Dendritic cell treated with granulocyte-macrophage colony-stimulating factor and Interleukin-4, amounts not matched to agents 40 ng/mL and 50 ng/mL, for 4 days (primary cell): ENCODE measurements around the gene DCBLD1.

Experiments
- H3K27ac Mint-ChIP-seq: one replicate; pipeline ENCODE4 v1.8.0; 2022; ENCODE audit warnings: mild to moderate bottlenecking, mixed read lengths
- H3K27me3 Mint-ChIP-seq: one replicate; pipeline ENCODE4 v1.8.0; 2022; ENCODE audit warnings: mild to moderate bottlenecking, mixed read lengths
- H3K36me3 Mint-ChIP-seq: one replicate; pipeline ENCODE4 v1.8.0; 2022; ENCODE audit warnings: low read depth, mixed read lengths
- H3K4me1 Mint-ChIP-seq: one replicate; pipeline ENCODE4 v1.8.0; 2022; ENCODE audit warnings: low read depth, mixed read lengths
- H3K4me3 Mint-ChIP-seq: one replicate; pipeline ENCODE4 v1.8.0; 2022; ENCODE audit warnings: mild to moderate bottlenecking, moderate library complexity, mixed read lengths
- H3K9me3 Mint-ChIP-seq: one replicate; pipeline ENCODE4 v1.8.0; 2022; ENCODE audit warnings: mixed read lengths
- intact Hi-C: fragments of 100-400 bp; cut with micrococcal nuclease; formaldehyde crosslinking; loops from one replicate; pipeline ENCODE4 v1.15.0; 2022

The DCBLD1 gene

DNA sequence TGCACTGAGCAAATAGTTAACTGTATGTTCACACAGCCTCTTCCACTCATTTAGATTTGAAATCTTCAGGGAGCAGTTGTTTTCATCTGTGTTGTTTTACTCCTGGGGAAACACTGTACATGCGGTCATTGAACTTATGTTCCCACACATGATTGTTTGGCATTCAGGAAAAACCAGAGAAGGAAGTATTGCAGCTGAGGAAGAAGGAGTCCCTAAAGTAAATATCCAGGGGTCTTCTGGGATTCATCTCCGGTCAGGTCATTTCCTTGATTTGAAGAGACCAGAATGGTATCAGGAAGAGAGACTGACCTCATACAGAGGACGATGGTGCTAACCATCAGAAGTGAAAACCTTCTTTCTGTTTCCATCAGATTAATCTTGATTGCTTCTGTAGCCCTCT, 52.5 kb downstream of the DCBLD1 start:
- Mint-ChIP-seq H3K36me3 (peaks cover 20% of the 10 kb centered on the region), H3K9me3 (no peaks in the 10 kb centered on the region), H3K4me1 (no peaks in the 10 kb centered on the region), H3K4me3 (no peak overlapping the region), H3K27me3 (no peaks in the 10 kb centered on the region), H3K27ac (no peak overlapping the region)
- intact Hi-C loops: no loop called here

DNA sequence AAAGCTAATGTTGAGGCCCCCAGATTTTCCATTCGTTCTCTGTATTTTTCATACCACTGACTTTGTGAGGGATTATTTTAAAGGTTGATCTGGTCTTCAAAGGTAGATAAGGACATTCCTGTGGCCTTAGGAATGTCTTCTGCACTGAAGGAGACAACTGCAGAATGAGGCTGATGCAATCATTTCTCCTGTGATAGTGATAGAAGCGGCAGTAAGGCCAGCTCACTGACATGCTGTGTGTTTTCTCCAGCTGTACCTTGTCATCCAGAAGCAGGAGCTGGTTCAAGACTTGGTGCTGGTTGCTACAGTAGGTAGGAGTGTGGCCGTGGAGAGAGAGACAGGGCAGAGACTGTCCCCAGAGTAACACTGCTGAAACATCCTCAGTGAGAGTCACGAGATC, 53.8 kb downstream of the DCBLD1 start:
- Mint-ChIP-seq H3K9me3 (no peaks in the 10 kb centered on the region), H3K4me3 (no peak overlapping the region), H3K27me3 (no peaks in the 10 kb centered on the region), H3K27ac (no peak overlapping the region), H3K36me3 (peaks cover 20% of the 10 kb centered on the region), H3K4me1 (no peaks in the 10 kb centered on the region)
- intact Hi-C loops: no loop called here

DNA sequence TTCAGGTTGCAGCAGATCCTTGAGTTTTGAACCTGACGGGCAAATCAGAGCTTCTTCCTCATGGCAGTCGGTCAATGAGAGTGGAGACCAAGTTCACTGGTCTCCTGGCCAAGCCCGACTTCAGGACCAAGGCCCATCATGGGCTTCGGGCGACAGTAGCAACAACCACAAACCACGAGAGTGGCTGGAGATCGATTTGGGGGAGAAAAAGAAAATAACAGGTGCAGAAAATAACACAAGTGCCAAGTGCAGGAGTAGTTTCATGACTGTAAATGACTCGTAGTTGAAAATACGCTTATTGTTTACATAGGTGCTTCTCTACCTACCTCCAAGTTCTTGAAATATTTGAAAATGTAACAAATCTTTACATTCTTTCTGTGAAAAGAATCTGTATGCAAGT, 56.1 kb downstream of the DCBLD1 start:
- no peak overlapping the region for H3K27ac Mint-ChIP-seq
- H3K4me3 Mint-ChIP-seq: no peak overlapping the region
- H3K27me3 Mint-ChIP-seq: no peaks in the 10 kb centered on the region
- H3K4me1 Mint-ChIP-seq: no peaks in the 10 kb centered on the region
- no peaks in the 10 kb centered on the region for H3K9me3 Mint-ChIP-seq
- peaks cover 20% of the 10 kb centered on the region for H3K36me3 Mint-ChIP-seq
- intact Hi-C loops: no loop called here

DNA sequence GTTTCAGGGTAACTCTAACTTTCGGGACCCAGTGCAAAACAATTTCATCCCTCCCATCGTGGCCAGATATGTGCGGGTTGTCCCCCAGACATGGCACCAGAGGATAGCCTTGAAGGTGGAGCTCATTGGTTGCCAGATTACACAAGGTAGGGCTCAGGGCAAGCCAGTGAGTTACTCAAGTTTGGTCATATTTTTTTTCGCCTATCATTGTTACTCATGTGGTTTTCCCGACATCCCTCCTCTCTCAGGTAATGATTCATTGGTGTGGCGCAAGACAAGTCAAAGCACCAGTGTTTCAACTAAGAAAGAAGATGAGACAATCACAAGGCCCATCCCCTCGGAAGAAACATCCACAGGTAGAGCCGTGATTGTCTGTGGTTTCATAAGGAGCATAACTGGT, 58.2 kb downstream of the DCBLD1 start:
- no peaks in the 10 kb centered on the region for H3K4me1 Mint-ChIP-seq
- H3K4me3 Mint-ChIP-seq: no peak overlapping the region
- H3K27me3 Mint-ChIP-seq: no peaks in the 10 kb centered on the region
- peaks cover 26% of the 10 kb centered on the region for H3K36me3 Mint-ChIP-seq
- intact Hi-C loops: no loop called here
- no peaks in the 10 kb centered on the region for H3K9me3 Mint-ChIP-seq
- H3K27ac Mint-ChIP-seq: no peak overlapping the region

DNA sequence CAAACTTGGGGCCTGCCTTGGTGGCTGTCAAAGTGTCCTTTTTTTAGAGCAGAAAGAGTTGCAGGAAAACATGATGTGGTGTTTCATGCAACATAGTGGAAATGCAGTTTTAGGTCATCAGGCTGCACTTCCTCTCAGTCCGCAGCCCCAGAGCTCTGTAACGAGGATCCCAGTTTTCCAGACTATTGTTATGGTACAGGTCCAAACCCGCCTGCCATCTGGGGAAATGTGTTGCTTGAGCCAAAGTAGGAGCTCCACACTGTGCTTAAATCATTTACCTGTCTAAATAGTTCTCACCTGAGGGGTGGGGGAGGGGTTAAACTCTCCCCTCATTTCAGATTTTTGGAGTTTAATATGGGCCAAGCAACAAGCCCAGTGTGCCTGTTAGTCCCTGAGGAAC, 60.0 kb downstream of the DCBLD1 start:
- intact Hi-C loops: no loop called here
- H3K27me3 Mint-ChIP-seq: peaks cover 8% of the 10 kb centered on the region
- H3K27ac Mint-ChIP-seq: no peak overlapping the region
- no peaks in the 10 kb centered on the region for H3K9me3 Mint-ChIP-seq
- H3K4me3 Mint-ChIP-seq: no peak overlapping the region
- peaks cover 3% of the 10 kb centered on the region for H3K4me1 Mint-ChIP-seq
- peaks cover 26% of the 10 kb centered on the region for H3K36me3 Mint-ChIP-seq

DNA sequence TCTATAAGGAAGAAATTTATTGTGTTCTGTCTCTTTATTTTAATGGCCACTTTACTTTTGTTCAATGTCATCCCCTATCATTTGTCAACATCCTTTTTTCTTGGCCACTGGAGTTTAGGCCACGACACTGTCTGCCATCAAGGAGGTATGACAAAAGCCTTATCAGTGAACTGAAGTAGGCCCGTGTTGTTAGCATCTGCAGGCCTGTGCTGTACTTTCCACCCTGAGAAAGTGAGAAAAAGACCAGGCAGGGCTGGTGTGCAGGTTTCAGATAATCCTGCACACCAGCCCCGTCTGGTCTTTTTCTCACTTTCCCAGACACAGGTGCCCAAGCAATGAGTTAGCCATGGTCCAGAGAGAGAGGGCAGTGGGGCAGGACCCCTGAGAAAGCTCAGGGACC, 62.2 kb downstream of the DCBLD1 start:
- peaks cover 13% of the 10 kb centered on the region for H3K4me1 Mint-ChIP-seq
- no peak overlapping the region for H3K4me3 Mint-ChIP-seq
- intact Hi-C loops: no loop called here
- H3K9me3 Mint-ChIP-seq: no peaks in the 10 kb centered on the region
- peaks cover 20% of the 10 kb centered on the region for H3K36me3 Mint-ChIP-seq
- no peak overlapping the region for H3K27ac Mint-ChIP-seq
- H3K27me3 Mint-ChIP-seq: peaks cover 16% of the 10 kb centered on the region

DNA sequence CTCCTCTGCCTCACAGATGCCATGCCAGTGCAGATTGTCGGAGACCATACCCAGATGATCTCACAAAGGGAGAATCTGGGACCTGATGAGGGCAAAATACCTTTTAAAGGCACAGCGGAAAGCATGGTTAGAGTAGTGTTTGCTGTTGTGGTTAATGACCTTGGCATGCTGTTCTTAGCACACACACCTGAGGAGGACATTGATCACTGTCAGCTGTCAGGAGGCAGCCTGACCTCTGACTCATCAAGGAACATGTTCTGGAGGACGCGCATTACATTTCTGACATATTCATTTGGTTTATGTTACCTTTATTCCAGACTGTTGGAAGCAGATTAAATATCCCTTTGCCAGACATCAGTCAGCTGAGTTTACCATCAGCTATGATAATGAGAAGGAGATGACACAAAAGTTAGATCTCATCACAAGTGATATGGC, 62.7 kb downstream of the DCBLD1 start:
- H3K27me3 Mint-ChIP-seq: peaks cover 16% of the 10 kb centered on the region
- intact Hi-C loops: no loop called here
- no peaks in the 10 kb centered on the region for H3K9me3 Mint-ChIP-seq
- H3K4me3 Mint-ChIP-seq: no peak overlapping the region
- peaks cover 13% of the 10 kb centered on the region for H3K4me1 Mint-ChIP-seq
- H3K27ac Mint-ChIP-seq: no peak overlapping the region
- H3K36me3 Mint-ChIP-seq: peaks cover 20% of the 10 kb centered on the region

DNA sequence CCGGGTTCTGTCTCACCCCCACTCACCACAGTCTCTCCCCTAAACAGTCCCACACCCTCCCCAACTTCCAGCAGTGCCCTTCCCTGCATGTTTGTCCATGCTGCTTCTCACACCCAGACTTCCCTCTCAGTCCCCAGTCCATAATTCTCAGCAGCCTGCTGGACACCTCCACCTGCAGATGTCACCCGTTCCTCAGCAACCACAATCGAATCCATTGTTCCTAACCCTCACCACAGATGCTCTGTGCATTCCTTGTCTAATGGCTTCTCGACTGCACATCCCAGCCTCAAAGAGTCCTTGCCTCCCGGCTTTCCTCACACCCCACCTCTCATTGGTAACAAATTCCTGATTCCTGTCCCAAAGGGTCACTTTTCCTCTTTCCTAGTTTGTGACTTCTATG, 64.2 kb downstream of the DCBLD1 start:
- Mint-ChIP-seq H3K4me3 (no peak overlapping the region), H3K4me1 (peaks cover 13% of the 10 kb centered on the region)

DNA sequence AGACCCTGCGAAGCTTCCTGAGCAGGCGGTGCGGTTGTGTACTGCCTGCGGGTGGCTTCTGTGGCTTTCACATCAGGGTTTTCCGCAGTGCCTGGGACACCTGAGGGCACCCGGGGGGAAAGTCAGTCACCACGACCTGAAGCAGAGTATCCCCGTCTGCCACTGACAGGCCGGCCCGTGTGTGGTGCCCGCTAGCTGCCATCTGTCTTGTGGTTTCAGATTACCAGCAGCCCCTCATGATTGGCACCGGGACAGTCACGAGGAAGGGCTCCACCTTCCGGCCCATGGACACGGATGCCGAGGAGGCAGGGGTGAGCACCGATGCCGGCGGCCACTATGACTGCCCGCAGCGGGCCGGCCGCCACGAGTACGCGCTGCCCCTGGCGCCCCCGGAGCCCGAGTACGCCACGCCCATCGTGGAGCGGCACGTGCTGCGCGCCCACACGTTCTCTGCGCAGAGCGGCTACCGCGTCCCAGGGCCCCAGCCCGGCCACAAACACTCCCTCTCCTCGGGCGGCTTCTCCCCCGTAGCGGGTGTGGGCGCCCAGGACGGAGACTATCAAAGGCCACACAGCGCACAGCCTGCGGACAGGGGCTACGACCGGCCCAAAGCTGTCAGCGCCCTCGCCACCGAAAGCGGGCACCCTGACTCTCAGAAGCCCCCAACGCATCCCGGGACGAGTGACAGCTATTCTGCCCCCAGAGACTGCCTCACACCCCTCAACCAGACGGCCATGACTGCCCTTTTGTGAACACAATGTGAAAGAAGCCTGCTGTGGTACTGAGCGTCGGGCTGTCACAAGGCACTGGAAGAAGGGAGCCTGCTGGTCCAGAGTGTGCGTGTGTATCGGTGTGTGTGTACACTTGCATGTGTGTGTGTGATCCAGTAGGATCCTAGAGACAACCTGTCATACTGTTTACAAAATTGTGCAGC, 65.5 kb downstream of the DCBLD1 start:
- peaks cover 16% of the 10 kb centered on the region for H3K27me3 Mint-ChIP-seq
- H3K4me1 Mint-ChIP-seq: peaks cover 13% of the 10 kb centered on the region
- peak overlapping the region; percentile 59 for H3K27ac Mint-ChIP-seq
- intact Hi-C loops: no loop called here
- no peaks in the 10 kb centered on the region for H3K9me3 Mint-ChIP-seq
- H3K4me3 Mint-ChIP-seq: peak overlapping the region; percentile 72
- H3K36me3 Mint-ChIP-seq: peaks cover 20% of the 10 kb centered on the region

More for the DNA sequence above, 64.2 kb downstream of the DCBLD1 start:
- Mint-ChIP-seq H3K36me3 (peaks cover 20% of the 10 kb centered on the region), H3K9me3 (no peaks in the 10 kb centered on the region), H3K27ac (no peak overlapping the region), H3K27me3 (peaks cover 16% of the 10 kb centered on the region)
- intact Hi-C loops: no loop called here

DNA sequence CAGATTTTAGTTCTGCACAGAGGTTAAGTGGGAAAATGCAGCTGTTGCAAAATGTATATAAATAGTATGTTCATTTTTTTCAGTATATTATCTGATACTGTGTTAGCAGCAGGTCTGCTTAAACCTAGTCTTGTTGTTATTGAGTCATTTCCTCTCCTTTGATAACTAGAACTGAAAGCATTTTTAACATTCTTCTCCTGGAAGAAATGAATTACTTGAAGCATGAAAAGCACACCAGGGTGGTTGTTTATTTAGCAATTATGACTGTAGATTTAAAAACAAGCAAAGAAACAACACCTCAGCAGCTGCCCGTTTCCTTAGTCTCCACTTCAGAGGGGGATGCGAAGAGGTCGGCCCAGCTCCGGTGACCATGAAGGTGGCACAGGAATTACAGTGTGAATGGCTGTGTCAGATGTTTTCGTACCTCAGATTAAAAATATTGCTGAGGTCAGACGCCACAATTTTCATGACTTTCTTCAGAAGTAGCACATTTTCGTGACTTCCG, 66.4 kb downstream of the DCBLD1 start:
- H3K9me3 Mint-ChIP-seq: no peaks in the 10 kb centered on the region
- intact Hi-C loops: no loop called here
- peaks cover 16% of the 10 kb centered on the region for H3K27me3 Mint-ChIP-seq
- H3K4me1 Mint-ChIP-seq: peaks cover 13% of the 10 kb centered on the region
- H3K36me3 Mint-ChIP-seq: peaks cover 20% of the 10 kb centered on the region
- no peak overlapping the region for H3K27ac Mint-ChIP-seq
- H3K4me3 Mint-ChIP-seq: no peak overlapping the region

DNA sequence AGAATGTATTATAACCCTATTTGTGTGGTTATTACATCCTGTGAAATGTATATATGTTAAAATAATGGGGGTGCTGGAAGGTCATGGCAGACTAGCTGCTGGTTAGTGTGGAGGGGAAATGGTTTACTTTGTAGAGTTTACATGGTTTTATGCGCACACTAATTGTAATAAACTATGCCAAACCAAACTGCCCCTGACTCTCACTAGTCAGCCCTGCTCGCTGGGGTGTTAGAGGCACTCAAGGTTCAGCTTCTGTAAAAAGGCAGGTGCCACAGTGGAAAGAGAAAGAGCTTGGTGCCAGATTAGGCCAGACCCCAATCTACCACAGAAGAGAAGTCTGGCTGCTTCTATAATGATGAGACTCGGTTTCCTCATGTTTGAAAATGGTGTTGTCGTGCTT, 67.1 kb downstream of the DCBLD1 start:
- H3K36me3 Mint-ChIP-seq: peaks cover 20% of the 10 kb centered on the region
- no peak overlapping the region for H3K27ac Mint-ChIP-seq
- no peak overlapping the region for H3K4me3 Mint-ChIP-seq
- H3K4me1 Mint-ChIP-seq: peaks cover 13% of the 10 kb centered on the region
- intact Hi-C loops: no loop called here
- no peaks in the 10 kb centered on the region for H3K9me3 Mint-ChIP-seq
- H3K27me3 Mint-ChIP-seq: peaks cover 16% of the 10 kb centered on the region

DNA sequence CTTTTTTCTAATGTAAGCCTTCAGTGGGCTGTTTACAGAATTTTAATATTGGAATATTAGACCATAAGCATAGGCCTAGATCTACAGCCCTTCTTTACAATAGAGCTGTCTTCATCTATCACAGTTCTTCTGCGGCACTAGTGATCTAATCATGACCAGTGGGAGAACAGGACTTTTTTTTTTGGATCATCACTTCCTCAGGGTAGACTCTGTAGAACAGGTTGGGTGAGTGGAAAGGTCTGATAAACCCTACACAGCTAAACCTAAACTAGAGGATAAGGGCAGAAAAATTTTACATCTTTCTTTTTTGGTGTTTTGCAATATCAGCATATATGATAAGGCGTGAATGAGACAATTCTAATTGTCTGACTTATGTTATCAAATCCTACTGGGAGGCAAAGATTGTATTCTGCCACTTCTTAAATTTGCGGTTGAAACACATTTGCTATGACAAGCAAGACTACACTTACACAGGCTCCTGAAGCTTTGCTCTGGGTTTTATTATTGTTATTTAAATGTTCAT, 67.7 kb downstream of the DCBLD1 start:
- Mint-ChIP-seq H3K4me1 (peaks cover 13% of the 10 kb centered on the region), H3K27me3 (peaks cover 16% of the 10 kb centered on the region), H3K4me3 (no peak overlapping the region), H3K36me3 (peaks cover 20% of the 10 kb centered on the region), H3K9me3 (no peaks in the 10 kb centered on the region), H3K27ac (no peak overlapping the region)
- intact Hi-C loops: no loop called here

DNA sequence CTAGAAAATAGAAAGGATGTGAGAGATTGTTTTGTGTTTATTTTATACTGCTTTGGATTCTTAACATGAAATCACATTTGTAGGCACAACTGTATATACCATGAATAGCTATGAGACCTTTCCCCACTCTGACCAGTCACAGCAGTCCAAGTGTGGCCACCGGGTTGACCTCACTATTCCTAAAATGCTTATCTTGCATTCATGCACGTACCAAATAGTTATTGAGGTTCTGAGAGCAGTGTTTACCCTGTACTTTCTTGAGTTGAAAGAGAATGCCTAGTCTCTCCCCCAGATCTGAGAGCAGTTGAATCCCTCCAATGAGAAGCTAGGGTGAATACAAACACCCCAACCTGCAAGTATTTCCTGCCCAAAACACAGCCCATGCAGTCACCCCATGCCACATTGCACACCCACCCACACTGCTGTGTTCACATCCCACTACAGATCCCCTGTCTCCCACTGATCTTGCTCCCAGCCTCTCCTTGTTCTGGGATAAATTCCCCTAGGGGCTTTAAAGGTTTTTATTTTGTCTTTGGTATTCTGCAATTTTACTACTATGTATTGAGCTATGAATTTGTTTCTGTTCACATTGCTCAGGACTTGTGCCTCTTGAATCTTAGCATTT, 68.3 kb downstream of the DCBLD1 start:
- Mint-ChIP-seq H3K9me3 (no peaks in the 10 kb centered on the region), H3K4me1 (peaks cover 13% of the 10 kb centered on the region), H3K36me3 (peaks cover 15% of the 10 kb centered on the region), H3K27ac (no peak overlapping the region), H3K4me3 (no peak overlapping the region), H3K27me3 (peaks cover 16% of the 10 kb centered on the region)
- intact Hi-C loops: no loop called here

DNA sequence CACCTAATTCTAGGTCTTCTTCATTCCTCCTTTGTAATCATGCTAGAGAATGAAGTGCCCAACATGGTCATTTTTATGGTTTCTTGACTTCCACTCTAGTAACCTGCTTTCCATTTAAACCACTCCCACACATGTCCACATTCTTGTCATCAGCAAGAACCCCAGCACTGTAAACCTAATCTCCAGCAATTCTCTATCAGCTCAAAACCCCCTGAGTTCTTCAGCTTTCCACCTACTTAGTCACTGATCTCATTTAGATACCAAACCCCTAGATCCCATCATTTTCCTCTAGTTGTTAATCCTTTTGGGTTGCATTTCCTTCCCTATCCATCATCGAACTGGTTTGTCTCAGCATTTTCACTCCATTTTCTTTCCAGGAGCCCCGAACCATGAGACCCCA, 70.1 kb downstream of the DCBLD1 start:
- Mint-ChIP-seq H3K36me3 (peaks cover 5% of the 10 kb centered on the region), H3K9me3 (no peaks in the 10 kb centered on the region), H3K27me3 (peaks cover 9% of the 10 kb centered on the region), H3K4me1 (peaks cover 9% of the 10 kb centered on the region), H3K4me3 (no peak overlapping the region), H3K27ac (no peak overlapping the region)
- intact Hi-C loops: no loop called here
